GM23248 (cell line): Measurements from ENCODE around the gene FAM171A1.

ENCODE experiments used
- EZH2 ChIP-seq: fragments of 200-600 bp; sonication (generic); IDR thresholded peaks from 2 replicates; pipeline ENCODE4 v1.6.1; 2018; ENCODE audit warnings: antibody characterized with exemption, mild to moderate bottlenecking; ENCODE audit not compliant: insufficient read depth, poor library complexity, severe bottlenecking
- EZH2phosphoT487 ChIP-seq: fragments of 200-600 bp; sonication (generic); IDR thresholded peaks from 2 replicates; pipeline ENCODE4 v1.6.1; 2018; ENCODE audit warnings: antibody characterized with exemption, moderate library complexity, mild to moderate bottlenecking, low read depth; ENCODE audit not compliant: insufficient read depth

- TF ChIP-seq EZH2 (no peak), EZH2phosphoT487 (no peak)
These were observed 76.9 kb downstream of the FAM171A1 start for GRCh38 chr10:15293862-15294842.
